ENCODE results near the gene CTAG1B.

DNA sequence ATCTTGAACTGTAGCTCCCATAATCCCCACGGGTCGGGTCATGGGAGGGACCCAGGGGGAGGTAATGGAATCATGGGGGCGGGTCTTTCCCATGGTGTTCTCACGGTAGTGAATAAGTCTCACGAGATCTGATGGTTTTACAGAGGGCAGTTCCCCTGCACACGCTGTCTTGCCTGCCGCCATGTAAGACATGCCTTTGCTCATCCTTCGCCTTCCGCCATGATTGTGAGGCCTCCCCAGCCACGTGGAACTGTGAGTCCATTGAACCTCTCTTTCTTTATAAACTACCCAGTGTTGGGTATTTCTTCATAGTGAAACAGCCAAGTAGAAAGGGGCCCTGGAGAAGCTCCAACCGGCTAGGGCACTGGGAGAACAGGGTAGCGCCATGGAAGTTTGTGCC lies 21.9 kb downstream of the CTAG1B start:
- TF ChIP-seq ZFP3 (CRISPR knock-in tag; IDR thresholded peaks at IDR 0.05) (no peak), SNAI2 (CRISPR knock-in tag; IDR thresholded peaks at IDR 0.05) (no peak), ESRRG (CRISPR knock-in tag; IDR thresholded peaks at IDR 0.05) (no peak)
- TF ChIP-seq, protein P1, sequence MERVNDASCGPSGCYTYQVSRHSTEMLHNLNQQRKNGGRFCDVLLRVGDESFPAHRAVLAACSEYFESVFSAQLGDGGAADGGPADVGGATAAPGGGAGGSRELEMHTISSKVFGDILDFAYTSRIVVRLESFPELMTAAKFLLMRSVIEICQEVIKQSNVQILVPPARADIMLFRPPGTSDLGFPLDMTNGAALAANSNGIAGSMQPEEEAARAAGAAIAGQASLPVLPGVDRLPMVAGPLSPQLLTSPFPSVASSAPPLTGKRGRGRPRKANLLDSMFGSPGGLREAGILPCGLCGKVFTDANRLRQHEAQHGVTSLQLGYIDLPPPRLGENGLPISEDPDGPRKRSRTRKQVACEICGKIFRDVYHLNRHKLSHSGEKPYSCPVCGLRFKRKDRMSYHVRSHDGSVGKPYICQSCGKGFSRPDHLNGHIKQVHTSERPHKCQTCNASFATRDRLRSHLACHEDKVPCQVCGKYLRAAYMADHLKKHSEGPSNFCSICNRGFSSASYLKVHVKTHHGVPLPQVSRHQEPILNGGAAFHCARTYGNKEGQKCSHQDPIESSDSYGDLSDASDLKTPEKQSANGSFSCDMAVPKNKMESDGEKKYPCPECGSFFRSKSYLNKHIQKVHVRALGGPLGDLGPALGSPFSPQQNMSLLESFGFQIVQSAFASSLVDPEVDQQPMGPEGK (CRISPR knock-in tag; IDR thresholded peaks at IDR 0.05; ENCODE audit: borderline replicate concordance): no peak
